H9 (cell line): Measurements from ENCODE around the gene GYG1. TPM values are rescaled to one million over a fixed set of nuclear protein-coding genes. Genes with fewer than 3 reads are reported as not detected.
A peak's percentile ranks its signal among the peaks of the same experiment; 100 is the strongest.

Experiments
- DNase-seq: peaks from one replicate; pipeline ENCODE4 v3.0.0-alpha.2; 2017
- H2AFZ ChIP-seq: one replicate; pipeline ENCODE4 v1.6.1; 2013; ENCODE audit warnings: mild to moderate bottlenecking, low read length, control low read depth, moderate library complexity
- H2AK5ac ChIP-seq: 2 replicates; pipeline ENCODE4 v1.6.1; 2013; ENCODE audit warnings: low read length, control low read depth, mixed read lengths; ENCODE audit not compliant: insufficient read length
- H2BK120ac ChIP-seq: one replicate; pipeline ENCODE4 v1.6.1; 2013; ENCODE audit warnings: low read depth, mild to moderate bottlenecking, low read length, control low read depth, inconsistent platforms; ENCODE audit not compliant: poor library complexity, severe bottlenecking
- H2BK12ac ChIP-seq: 2 replicates; pipeline ENCODE4 v1.6.1; 2013; ENCODE audit warnings: low read length, control low read depth, mixed read lengths, low read depth; ENCODE audit not compliant: insufficient read length
- H2BK15ac ChIP-seq: 2 replicates; pipeline ENCODE4 v1.6.1; 2013; ENCODE audit warnings: low read depth, low read length, control low read depth
- H2BK20ac ChIP-seq: one replicate; pipeline ENCODE4 v1.6.1; 2013; ENCODE audit warnings: low read depth, mild to moderate bottlenecking, low read length, control low read depth, inconsistent platforms; ENCODE audit not compliant: poor library complexity, severe bottlenecking
- H2BK5ac ChIP-seq: 2 replicates; pipeline ENCODE4 v1.6.1; 2013; ENCODE audit warnings: low read length, control low read depth, mixed read lengths; ENCODE audit not compliant: insufficient read length
- H3K14ac ChIP-seq: 2 replicates; pipeline ENCODE4 v1.6.1; 2013; ENCODE audit warnings: low read length, control low read depth; ENCODE audit not compliant: insufficient read depth
- H3K18ac ChIP-seq: 2 replicates; pipeline ENCODE4 v1.6.1; 2013; ENCODE audit warnings: low read depth, mild to moderate bottlenecking, mixed read lengths, low read length, control low read depth; ENCODE audit not compliant: insufficient read length
- H3K23ac ChIP-seq: 2 replicates; pipeline ENCODE4 v1.6.1; 2013; ENCODE audit warnings: low read length, control low read depth, mixed read lengths, low read depth; ENCODE audit not compliant: insufficient read length
- H3K23me2 ChIP-seq: 2 replicates; pipeline ENCODE4 v1.6.1; 2013; ENCODE audit warnings: low read depth, mild to moderate bottlenecking, mixed read lengths, low read length, control low read depth; ENCODE audit not compliant: insufficient read length, poor library complexity, severe bottlenecking
- H3K27ac ChIP-seq: 2 replicates; pipeline ENCODE4 v1.5.1; 2013; ENCODE audit warnings: low read length, control low read depth, mixed read lengths, low read depth; ENCODE audit not compliant: insufficient read length
- H3K27me3 ChIP-seq: 2 replicates; pipeline ENCODE4 v1.6.1; 2013; ENCODE audit warnings: low read length, control low read depth, inconsistent platforms; ENCODE audit not compliant: insufficient read depth
- H3K4ac ChIP-seq: 2 replicates; pipeline ENCODE4 v1.6.1; 2013; ENCODE audit warnings: low read depth, mild to moderate bottlenecking, control low read depth, inconsistent platforms, low read length, moderate library complexity
- H3K4me1 ChIP-seq: 2 replicates; pipeline ENCODE4 v1.6.1; 2013; ENCODE audit warnings: low read length, control low read depth, inconsistent platforms; ENCODE audit not compliant: insufficient read depth
- H3K4me2 ChIP-seq: 2 replicates; pipeline ENCODE4 v1.6.1; 2013; ENCODE audit warnings: low read length, control low read depth, mixed read lengths; ENCODE audit not compliant: insufficient read length, insufficient read depth
- H3K56ac ChIP-seq: 2 replicates; pipeline ENCODE4 v1.6.1; 2013; ENCODE audit warnings: low read depth, mild to moderate bottlenecking, mixed read lengths, low read length, control low read depth; ENCODE audit not compliant: insufficient read length
- H3K79me1 ChIP-seq: 2 replicates; pipeline ENCODE4 v1.6.1; 2013; ENCODE audit warnings: low read depth, mild to moderate bottlenecking, moderate library complexity, low read length, control low read depth, inconsistent platforms; ENCODE audit not compliant: insufficient read depth, poor library complexity, severe bottlenecking
- H3K79me2 ChIP-seq: 2 replicates; pipeline ENCODE4 v1.6.1; 2013; ENCODE audit warnings: low read length, control low read depth, inconsistent platforms; ENCODE audit not compliant: insufficient read depth
- H3K9ac ChIP-seq: 2 replicates; pipeline ENCODE4 v1.6.1; 2013; ENCODE audit warnings: low read length, control low read depth, mixed read lengths; ENCODE audit not compliant: insufficient read length; ENCODE audit errors: extremely low read depth
- H3K9me3 ChIP-seq: one replicate; pipeline ENCODE4 v1.6.1; 2013; ENCODE audit warnings: low read depth, low read length, inconsistent platforms; ENCODE audit not compliant: control insufficient read depth
- H3T11ph ChIP-seq: one replicate; pipeline ENCODE4 v1.6.1; 2013; ENCODE audit warnings: mild to moderate bottlenecking, low read length, control low read depth, inconsistent platforms
- H4K20me1 ChIP-seq: one replicate; pipeline ENCODE4 v1.6.1; 2013; ENCODE audit not compliant: control insufficient read depth, insufficient read length, insufficient read depth
- H4K5ac ChIP-seq: 2 replicates; pipeline ENCODE4 v1.6.1; 2013; ENCODE audit warnings: low read depth, mild to moderate bottlenecking, mixed read lengths, low read length, control low read depth; ENCODE audit not compliant: insufficient read length
- H4K8ac ChIP-seq: replicated peaks from 2 replicates; pipeline ENCODE4 v1.6.1; 2013; ENCODE audit warnings: low read length, control low read depth, mixed read lengths, low read depth; ENCODE audit not compliant: insufficient read length
- H4K91ac ChIP-seq: 2 replicates; pipeline ENCODE4 v1.6.1; 2013; ENCODE audit warnings: low read depth, mild to moderate bottlenecking, moderate library complexity, mixed read lengths, low read length, control low read depth; ENCODE audit not compliant: insufficient read length
- H3K27ac Mint-ChIP-seq, 3 experiments: 2 replicates in 2 of 3; 3 replicates in 1 of 3; pipeline ENCODE4 v1.8.0; 2020 to 2021; ENCODE audit warnings: mixed read lengths in 3 of 3, mild to moderate bottlenecking in 1 of 3, moderate library complexity in 1 of 3
- H3K27me3 Mint-ChIP-seq: 2 replicates; pipeline ENCODE4 v1.8.0; 2021; ENCODE audit warnings: low read depth, mild to moderate bottlenecking, moderate library complexity, mixed read lengths
- H3K36me3 Mint-ChIP-seq, 3 experiments: 2 replicates in 2 of 3; 3 replicates in 1 of 3; pipeline ENCODE4 v1.8.0; 2020 to 2021; ENCODE audit warnings: low read depth in 3 of 3, mixed read lengths in 3 of 3; ENCODE audit not compliant: insufficient read depth in 1 of 3
- H3K4me1 Mint-ChIP-seq, 2 experiments: 2 replicates each; pipeline ENCODE4 v1.8.0; 2020; ENCODE audit warnings: mixed read lengths in 2 of 2
- H3K4me3 Mint-ChIP-seq, 2 experiments: 2 replicates in 1 of 2; 3 replicates in 1 of 2; pipeline ENCODE4 v1.8.0; 2020 to 2021; ENCODE audit warnings: mild to moderate bottlenecking in 2 of 2, mixed read lengths in 2 of 2, moderate library complexity in 1 of 2
- H3K9me3 Mint-ChIP-seq, 2 experiments: 2 replicates in 1 of 2; 3 replicates in 1 of 2; pipeline ENCODE4 v1.8.0; 2020; ENCODE audit warnings: mild to moderate bottlenecking in 2 of 2, mixed read lengths in 2 of 2, moderate library complexity in 1 of 2
- WGBS: extraction: QIAGEN DNeasy Blood & Tissue Kit; methylation state at CpG from one replicate; pipeline ENCODE4 v1.1.7; 2013; ENCODE audit warnings: missing lambda C conversion rate, low lambda C conversion rate, mixed read lengths; ENCODE audit not compliant: insufficient read length; ENCODE audit errors: extremely low coverage; 5-methylcytosine and 5-hydroxymethylcytosine counted together
- total RNA-seq: library from RNA; stranded (reverse); gene quantifications from 2 replicates; pipeline ENCODE4 v1.2.1, GENCODE V29; 2021
- TF ChIP-seq, protein P1 (sequence below): fragments of 200-600 bp; sonication (generic); conservative IDR thresholded peaks from 3 replicates; pipeline ENCODE4 v1.8.0; 2021; ENCODE audit warnings: antibody characterized with exemption, mild to moderate bottlenecking

Gene GYG1
- total RNA-seq, 1 experiment from 2014 or later = 31.5 TPM

GRCh38 chr3:149042789-149043386 is 51.5 kb downstream of the GYG1 start:
- H3K56ac ChIP-seq = no peak overlapping the region
- no peak overlapping the region for H2BK15ac ChIP-seq
- H4K5ac ChIP-seq = no peak overlapping the region
- H4K8ac ChIP-seq = no peak overlapping the region
- Mint-ChIP-seq H3K4me1 (no peaks in the 10 kb centered on the region), H3K4me3 (no peak overlapping the region), H3K27me3 (no peaks in the 10 kb centered on the region), H3K27ac (peak overlapping the region in 2 of 3 experiments; percentile 21 to 47; a peak in 1 of 7 replicates), H3K9me3 (no peaks in the 10 kb centered on the region), H3K36me3 (peaks cover 12 to 58% (median 33%) of the 10 kb centered on the region in 3 experiments; a peak in 6 of 7 replicates)
- H3K9me3 ChIP-seq = no peaks in the 10 kb centered on the region
- H3K23me2 ChIP-seq = no peaks in the 10 kb centered on the region
- no peaks in the 10 kb centered on the region for H3K4me1 ChIP-seq
- H3K79me2 ChIP-seq = no peaks in the 10 kb centered on the region
- no peak overlapping the region for H3K23ac ChIP-seq
- no peak for DNase-seq
- no peak overlapping the region for H3K18ac ChIP-seq
- H4K20me1 ChIP-seq = no peaks in the 10 kb centered on the region
- no peak overlapping the region for H4K91ac ChIP-seq
- H3K27ac ChIP-seq = no peak overlapping the region
- H3K27me3 ChIP-seq = no peaks in the 10 kb centered on the region
- H3K9ac ChIP-seq = no peak overlapping the region
- no peak overlapping the region for H2BK120ac ChIP-seq
- H2BK20ac ChIP-seq = no peak overlapping the region
- no peak overlapping the region for H2AFZ ChIP-seq
- no peak overlapping the region for H3T11ph ChIP-seq
- H2BK12ac ChIP-seq = no peak overlapping the region
- H3K4me2 ChIP-seq = no peak overlapping the region
- no CpG with 5 or more reads among the region's 1 CpG for WGBS
- no peak overlapping the region for H3K14ac ChIP-seq
- no peak overlapping the region for H2BK5ac ChIP-seq
- no peaks in the 10 kb centered on the region for H3K79me1 ChIP-seq
- H3K4ac ChIP-seq = no peak overlapping the region
- TF ChIP-seq, protein P1, sequence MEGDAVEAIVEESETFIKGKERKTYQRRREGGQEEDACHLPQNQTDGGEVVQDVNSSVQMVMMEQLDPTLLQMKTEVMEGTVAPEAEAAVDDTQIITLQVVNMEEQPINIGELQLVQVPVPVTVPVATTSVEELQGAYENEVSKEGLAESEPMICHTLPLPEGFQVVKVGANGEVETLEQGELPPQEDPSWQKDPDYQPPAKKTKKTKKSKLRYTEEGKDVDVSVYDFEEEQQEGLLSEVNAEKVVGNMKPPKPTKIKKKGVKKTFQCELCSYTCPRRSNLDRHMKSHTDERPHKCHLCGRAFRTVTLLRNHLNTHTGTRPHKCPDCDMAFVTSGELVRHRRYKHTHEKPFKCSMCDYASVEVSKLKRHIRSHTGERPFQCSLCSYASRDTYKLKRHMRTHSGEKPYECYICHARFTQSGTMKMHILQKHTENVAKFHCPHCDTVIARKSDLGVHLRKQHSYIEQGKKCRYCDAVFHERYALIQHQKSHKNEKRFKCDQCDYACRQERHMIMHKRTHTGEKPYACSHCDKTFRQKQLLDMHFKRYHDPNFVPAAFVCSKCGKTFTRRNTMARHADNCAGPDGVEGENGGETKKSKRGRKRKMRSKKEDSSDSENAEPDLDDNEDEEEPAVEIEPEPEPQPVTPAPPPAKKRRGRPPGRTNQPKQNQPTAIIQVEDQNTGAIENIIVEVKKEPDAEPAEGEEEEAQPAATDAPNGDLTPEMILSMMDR = no peak
- no peak overlapping the region for H2AK5ac ChIP-seq
